NK-92 (cell line): ENCODE data around the gene ARL15.
"Not testable (repeated sequence)": the region's sequence is repeated elsewhere in the genome, so short reads cannot be mapped to it uniquely, and the experiment has no call there.

Source experiments
- DNase-seq: peaks from one replicate; lab custom pipeline; 2025; ENCODE audit not compliant: unreplicated experiment; lab: John Stamatoyannopoulos, UW

Gene ARL15

GRCh38 chr5:53871050-53871449 lies 439.3 kb downstream of the ARL15 start:
- no peak for DNase-seq

GRCh38 chr5:53858700-53859456 lies 451.5 kb downstream of the ARL15 start:
- no peak for DNase-seq

GRCh38 chr5:53856506-53856905 lies 453.9 kb downstream of the ARL15 start:
- DNase-seq = no peak

- not testable (repeated sequence) for DNase-seq
Observed at GRCh38 chr5:53836851-53837430, 473.4 kb downstream of the ARL15 start.

- no peak for DNase-seq
Observed at GRCh38 chr5:53834500-53834899, 475.9 kb downstream of the ARL15 start.
